GM19035 (cell line): Measurements from ENCODE around the gene PBLD.

ENCODE experiments used
- ATAC-seq: cut with Tn5 transposase; IDR thresholded peaks from one replicate; pipeline ENCODE4 v1.9.1; 2021; ENCODE audit not compliant: unreplicated experiment

PBLD gene

GRCh38 chr10:68332259-68333057, at the start of gene PBLD:
Gene PBLD, minus strand, starts transcription at chr10:68332928. Its CDS starts 26,084 bp downstream, at chr10:68306844.
- ATAC-seq: peak; percentile 21

GRCh38 chr10:68371604-68372003, 38.9 kb upstream of the PBLD start:
- no peak for ATAC-seq

GRCh38 chr10:68367121-68367520, 34.4 kb upstream of the PBLD start:
- ATAC-seq: no peak

- ATAC-seq: no peak
Measured at GRCh38 chr10:68366600-68366999, 33.9 kb upstream of the PBLD start.

GRCh38 chr10:68365611-68366010, 32.9 kb upstream of the PBLD start:
- no peak for ATAC-seq

- no peak for ATAC-seq
Measured at GRCh38 chr10:68364101-68364886, 31.6 kb upstream of the PBLD start.

- no peak for ATAC-seq
Measured at GRCh38 chr10:68362590-68362989, 29.9 kb upstream of the PBLD start.

- no peak for ATAC-seq
Measured at GRCh38 chr10:68359189-68359588, 26.5 kb upstream of the PBLD start.

- no peak for ATAC-seq
Measured at GRCh38 chr10:68353537-68353936, 20.8 kb upstream of the PBLD start.

GRCh38 chr10:68348265-68348741, 15.6 kb upstream of the PBLD start:
- ATAC-seq: peak; percentile 66

- ATAC-seq: no peak
Measured at GRCh38 chr10:68346774-68347173, 14.0 kb upstream of the PBLD start.

- no peak for ATAC-seq
Measured at GRCh38 chr10:68345621-68346020, 12.9 kb upstream of the PBLD start.

GRCh38 chr10:68342909-68343516, 10.3 kb upstream of the PBLD start:
- ATAC-seq: no peak

GRCh38 chr10:68340358-68341080, 7.8 kb upstream of the PBLD start:
- ATAC-seq: no peak

GRCh38 chr10:68336754-68337351, 4.1 kb upstream of the PBLD start:
- no peak for ATAC-seq

GRCh38 chr10:68334672-68335467, 2.1 kb upstream of the PBLD start:
- ATAC-seq: no peak

GRCh38 chr10:68333440-68334431, 1.0 kb upstream of the PBLD start:
- ATAC-seq: no peak

- no peak for ATAC-seq
Measured at GRCh38 chr10:68333058-68333395, 299 bp upstream of the PBLD start.
